GM12872 (cell line): ENCODE measurements around the gene ZDHHC5.

Source experiments
- TF ChIP-seq, protein P1 (sequence below): IDR thresholded peaks from 3 replicates; pipeline ENCODE4 v1.5.1; 2011; ENCODE audit warnings: low read depth, mild to moderate bottlenecking, low read length, moderate library complexity; ENCODE audit not compliant: insufficient read depth

Gene ZDHHC5

GRCh38 chr11:57649826-57650738 lies 17.8 kb upstream of the ZDHHC5 start, which contains the start of gene YPEL4:
Gene YPEL4, minus strand, starts transcription at chr11:57649912. Its CDS starts 2,805 bp downstream, at chr11:57647107.
- TF ChIP-seq, protein P1, sequence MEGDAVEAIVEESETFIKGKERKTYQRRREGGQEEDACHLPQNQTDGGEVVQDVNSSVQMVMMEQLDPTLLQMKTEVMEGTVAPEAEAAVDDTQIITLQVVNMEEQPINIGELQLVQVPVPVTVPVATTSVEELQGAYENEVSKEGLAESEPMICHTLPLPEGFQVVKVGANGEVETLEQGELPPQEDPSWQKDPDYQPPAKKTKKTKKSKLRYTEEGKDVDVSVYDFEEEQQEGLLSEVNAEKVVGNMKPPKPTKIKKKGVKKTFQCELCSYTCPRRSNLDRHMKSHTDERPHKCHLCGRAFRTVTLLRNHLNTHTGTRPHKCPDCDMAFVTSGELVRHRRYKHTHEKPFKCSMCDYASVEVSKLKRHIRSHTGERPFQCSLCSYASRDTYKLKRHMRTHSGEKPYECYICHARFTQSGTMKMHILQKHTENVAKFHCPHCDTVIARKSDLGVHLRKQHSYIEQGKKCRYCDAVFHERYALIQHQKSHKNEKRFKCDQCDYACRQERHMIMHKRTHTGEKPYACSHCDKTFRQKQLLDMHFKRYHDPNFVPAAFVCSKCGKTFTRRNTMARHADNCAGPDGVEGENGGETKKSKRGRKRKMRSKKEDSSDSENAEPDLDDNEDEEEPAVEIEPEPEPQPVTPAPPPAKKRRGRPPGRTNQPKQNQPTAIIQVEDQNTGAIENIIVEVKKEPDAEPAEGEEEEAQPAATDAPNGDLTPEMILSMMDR: no peak

DNA sequence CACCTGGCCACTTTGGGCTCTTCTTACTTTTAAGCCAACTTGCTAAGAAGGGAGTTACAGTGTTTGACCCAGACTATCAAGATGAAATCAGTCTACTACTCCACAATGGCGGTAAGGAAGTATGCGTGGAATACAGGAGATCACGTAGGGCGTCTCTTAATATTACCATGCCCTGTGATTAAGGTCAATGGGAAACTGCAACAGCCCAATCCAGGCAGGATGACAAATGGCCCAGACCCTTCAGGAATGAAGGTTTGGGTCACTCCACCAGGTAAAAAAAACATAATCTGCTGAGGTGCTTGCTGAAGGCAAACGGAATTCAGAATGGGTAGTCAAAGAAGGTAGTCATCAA lies 17.2 kb upstream of the ZDHHC5 start:
- TF ChIP-seq, protein P1: no peak

DNA sequence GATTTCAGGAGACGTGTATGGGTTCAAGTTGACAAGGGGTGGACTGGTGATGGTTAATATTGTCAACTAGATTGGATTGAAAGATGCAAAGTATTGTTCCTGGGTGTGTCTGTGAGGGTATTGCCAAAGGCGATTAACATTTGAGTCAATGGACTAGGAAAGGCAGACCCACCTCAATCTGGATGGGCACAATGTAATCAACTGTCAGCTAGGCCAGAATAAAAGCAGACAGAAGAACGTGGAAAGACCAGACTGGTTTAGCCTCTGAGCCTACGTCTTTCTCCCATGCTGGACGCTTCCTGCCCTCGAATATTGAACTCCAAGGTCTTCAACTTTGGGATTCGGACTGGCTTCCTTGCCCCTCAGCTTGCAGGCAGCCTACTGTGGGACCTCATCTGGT lies 16.5 kb upstream of the ZDHHC5 start:
- TF ChIP-seq, protein P1: no peak

DNA sequence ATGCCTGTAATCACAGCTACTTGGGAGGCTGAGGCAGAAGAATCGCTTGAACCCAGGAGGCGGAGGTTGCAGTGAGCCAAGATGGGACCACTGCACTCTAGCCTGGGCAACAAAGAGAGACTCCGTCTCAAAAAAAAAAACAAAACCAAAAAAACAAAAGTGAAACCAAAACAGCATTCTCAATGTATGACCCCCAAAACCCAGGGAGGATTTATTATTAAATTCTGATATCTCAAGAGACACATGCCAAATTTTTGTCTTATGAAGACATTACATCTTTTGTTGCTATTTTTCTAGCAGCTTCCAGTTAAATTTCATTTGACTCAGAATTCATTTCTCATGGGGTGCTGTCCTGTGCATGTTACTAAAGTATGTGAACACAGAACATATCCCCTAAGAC lies 15.3 kb upstream of the ZDHHC5 start:
- TF ChIP-seq, protein P1: no peak

DNA sequence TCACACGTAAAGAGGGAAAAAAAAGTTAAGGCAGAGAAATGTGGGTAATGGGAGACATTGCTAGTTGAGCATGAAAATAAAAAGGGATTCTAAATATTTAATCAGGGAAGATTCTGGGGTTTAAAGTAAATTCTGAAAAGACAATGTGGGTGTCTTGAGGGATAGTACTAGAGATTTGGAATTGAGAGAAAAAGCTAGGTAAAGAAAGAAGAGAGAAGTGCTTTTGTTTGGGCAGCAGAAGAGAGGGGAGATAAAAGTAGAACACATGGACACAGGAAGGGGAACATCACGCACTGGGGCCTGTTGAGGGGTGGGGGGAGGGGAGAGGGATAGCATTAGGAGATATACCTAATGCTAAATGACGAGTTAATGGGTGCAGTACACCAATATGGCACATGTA lies 14.8 kb upstream of the ZDHHC5 start:
- TF ChIP-seq, protein P1: no peak

- TF ChIP-seq, protein P1: no peak
These were observed 11.1 kb upstream of the ZDHHC5 start for GRCh38 chr11:57656885-57657193.

DNA sequence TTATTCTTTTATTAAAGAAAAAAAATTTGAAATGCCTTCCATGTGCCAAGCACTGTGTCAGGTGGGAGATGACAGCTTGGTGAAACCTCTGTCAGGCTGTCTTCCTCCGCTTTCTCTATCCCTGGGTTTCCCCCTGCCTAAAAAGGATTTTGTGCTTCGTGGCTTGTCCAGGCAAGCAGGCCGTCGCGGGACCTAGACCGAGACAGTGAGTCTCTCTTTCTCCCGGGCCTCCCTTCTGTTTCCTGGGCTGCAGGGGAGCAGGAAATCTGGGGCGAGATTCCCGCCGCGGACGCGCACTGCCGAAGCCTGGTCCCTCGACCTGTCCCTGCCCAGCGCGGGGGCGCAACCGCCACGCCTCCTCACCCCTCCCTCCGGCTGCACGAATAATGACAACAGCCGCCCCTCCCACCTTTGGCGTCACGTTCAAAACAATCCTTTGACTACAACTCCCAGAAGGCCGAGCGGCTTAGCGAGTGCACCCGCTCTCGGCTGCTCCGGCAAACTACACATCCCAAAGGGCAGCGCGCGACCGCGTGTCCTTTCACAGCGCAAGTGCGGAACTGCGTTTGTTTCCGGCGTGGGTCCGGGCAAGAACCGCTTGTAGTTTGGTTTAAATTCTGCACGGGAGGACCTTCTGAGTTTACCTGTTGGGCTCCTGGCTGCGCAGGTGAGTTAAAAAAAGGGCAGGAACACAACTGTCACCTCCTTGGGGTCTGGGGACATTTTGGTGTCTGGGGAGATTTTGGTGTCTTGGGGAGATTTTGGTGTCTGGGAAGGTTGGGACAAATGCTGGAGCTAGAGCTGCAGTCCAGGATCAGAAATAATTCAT lies 10.5 kb upstream of the ZDHHC5 start, which contains the start of gene CLP1:
TSS of gene CLP1 (plus strand) at position 569 of the 829 bp plus-strand sequence. CDS start 1,715 bp downstream, outside the sequence.
- TF ChIP-seq, protein P1: no peak
